Parathyroid adenoma (tissue), 2 donors: ENCODE results near the gene TMOD4.
"Not testable (repeated sequence)": the region's sequence is repeated elsewhere in the genome, so short reads cannot be mapped to it uniquely, and the experiment has no call there.

ENCODE experiments used
- H2AFZ ChIP-seq: fragments of 300-600 bp; sonication (generic); one replicate; pipeline ENCODE4 v1.7.0; 2017; ENCODE audit warnings: antibody characterized with exemption, mild to moderate bottlenecking
- H3K27ac ChIP-seq: fragments of 300-600 bp; sonication (generic); one replicate; pipeline ENCODE4 v1.7.0; 2017
- H3K27me3 ChIP-seq: fragments of 300-600 bp; sonication (generic); one replicate; pipeline ENCODE4 v1.7.0; 2017; ENCODE audit warnings: low read length; ENCODE audit not compliant: control insufficient read depth, insufficient read depth
- H3K36me3 ChIP-seq: fragments of 300-600 bp; sonication (generic); one replicate; pipeline ENCODE4 v1.7.0; 2017; ENCODE audit warnings: low read length; ENCODE audit not compliant: control insufficient read depth, insufficient read depth
- H3K4me1 ChIP-seq: fragments of 300-600 bp; sonication (generic); one replicate; pipeline ENCODE4 v1.7.0; 2017; ENCODE audit warnings: control low read depth
- H3K4me2 ChIP-seq: fragments of 300-600 bp; sonication (generic); one replicate; pipeline ENCODE4 v1.7.0; 2017; ENCODE audit warnings: low read length
- H3K4me3 ChIP-seq: fragments of 300-600 bp; sonication (generic); one replicate; pipeline ENCODE4 v1.7.0; 2017; ENCODE audit warnings: low read depth, low read length
- H3K79me2 ChIP-seq: fragments of 300-600 bp; sonication (generic); one replicate; pipeline ENCODE4 v1.7.0; 2017; ENCODE audit warnings: control low read depth
- H3K9ac ChIP-seq: fragments of 300-600 bp; sonication (generic); one replicate; pipeline ENCODE4 v1.7.0; 2017; ENCODE audit warnings: mild to moderate bottlenecking
- H3K9me3 ChIP-seq: fragments of 300-600 bp; sonication (generic); one replicate; pipeline ENCODE4 v1.7.0; 2017; ENCODE audit warnings: low read length; ENCODE audit not compliant: control insufficient read depth
- TF ChIP-seq, protein P1 (sequence below): fragments of 300-600 bp; sonication (generic); IDR thresholded peaks from one replicate; pipeline ENCODE4 v1.7.0; 2017; ENCODE audit warnings: antibody characterized with exemption, mild to moderate bottlenecking
- donor health status: primary hyperparathyroidism.

TMOD4 gene

DNA sequence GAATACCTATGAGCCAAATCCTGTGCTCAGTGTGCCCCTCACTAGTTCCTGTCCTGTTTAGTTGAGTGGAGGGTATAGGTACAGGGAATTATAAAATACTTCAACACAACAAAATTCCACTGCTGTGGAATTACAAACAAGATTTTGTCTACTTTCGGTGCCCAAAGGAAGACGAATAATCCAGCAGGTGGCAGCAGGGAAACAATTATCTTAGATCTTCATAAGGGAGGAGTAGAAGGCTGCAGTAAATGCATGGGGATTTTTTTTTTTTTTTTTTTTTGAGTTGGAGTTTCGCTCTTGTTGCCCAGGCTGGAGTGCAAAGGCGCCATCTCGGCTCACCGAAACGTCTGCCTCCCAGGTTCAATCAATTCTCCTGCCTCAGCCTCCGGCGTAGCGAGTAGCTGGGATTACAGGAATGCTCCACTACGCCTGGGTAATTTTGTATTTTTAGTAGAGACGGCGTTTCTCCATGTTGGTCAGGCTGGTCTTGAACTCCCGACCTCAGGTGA lies 20.6 kb upstream of the TMOD4 start:
- peaks cover 3% of the 10 kb centered on the region for H3K4me1 ChIP-seq
- TF ChIP-seq, protein P1, sequence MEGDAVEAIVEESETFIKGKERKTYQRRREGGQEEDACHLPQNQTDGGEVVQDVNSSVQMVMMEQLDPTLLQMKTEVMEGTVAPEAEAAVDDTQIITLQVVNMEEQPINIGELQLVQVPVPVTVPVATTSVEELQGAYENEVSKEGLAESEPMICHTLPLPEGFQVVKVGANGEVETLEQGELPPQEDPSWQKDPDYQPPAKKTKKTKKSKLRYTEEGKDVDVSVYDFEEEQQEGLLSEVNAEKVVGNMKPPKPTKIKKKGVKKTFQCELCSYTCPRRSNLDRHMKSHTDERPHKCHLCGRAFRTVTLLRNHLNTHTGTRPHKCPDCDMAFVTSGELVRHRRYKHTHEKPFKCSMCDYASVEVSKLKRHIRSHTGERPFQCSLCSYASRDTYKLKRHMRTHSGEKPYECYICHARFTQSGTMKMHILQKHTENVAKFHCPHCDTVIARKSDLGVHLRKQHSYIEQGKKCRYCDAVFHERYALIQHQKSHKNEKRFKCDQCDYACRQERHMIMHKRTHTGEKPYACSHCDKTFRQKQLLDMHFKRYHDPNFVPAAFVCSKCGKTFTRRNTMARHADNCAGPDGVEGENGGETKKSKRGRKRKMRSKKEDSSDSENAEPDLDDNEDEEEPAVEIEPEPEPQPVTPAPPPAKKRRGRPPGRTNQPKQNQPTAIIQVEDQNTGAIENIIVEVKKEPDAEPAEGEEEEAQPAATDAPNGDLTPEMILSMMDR, result peak; percentile 41
- no peaks in the 10 kb centered on the region for H3K27me3 ChIP-seq
- no peaks in the 10 kb centered on the region for H3K36me3 ChIP-seq
- H3K79me2 ChIP-seq, result peaks cover 8% of the 10 kb centered on the region
- no peak overlapping the region for H3K4me3 ChIP-seq
- H3K9me3 ChIP-seq, result no peaks in the 10 kb centered on the region
- H3K27ac ChIP-seq, result no peak overlapping the region
- no peak overlapping the region for H3K9ac ChIP-seq
- H2AFZ ChIP-seq, result peak overlapping the region; percentile 28
- peak overlapping the region; percentile 4 for H3K4me2 ChIP-seq

DNA sequence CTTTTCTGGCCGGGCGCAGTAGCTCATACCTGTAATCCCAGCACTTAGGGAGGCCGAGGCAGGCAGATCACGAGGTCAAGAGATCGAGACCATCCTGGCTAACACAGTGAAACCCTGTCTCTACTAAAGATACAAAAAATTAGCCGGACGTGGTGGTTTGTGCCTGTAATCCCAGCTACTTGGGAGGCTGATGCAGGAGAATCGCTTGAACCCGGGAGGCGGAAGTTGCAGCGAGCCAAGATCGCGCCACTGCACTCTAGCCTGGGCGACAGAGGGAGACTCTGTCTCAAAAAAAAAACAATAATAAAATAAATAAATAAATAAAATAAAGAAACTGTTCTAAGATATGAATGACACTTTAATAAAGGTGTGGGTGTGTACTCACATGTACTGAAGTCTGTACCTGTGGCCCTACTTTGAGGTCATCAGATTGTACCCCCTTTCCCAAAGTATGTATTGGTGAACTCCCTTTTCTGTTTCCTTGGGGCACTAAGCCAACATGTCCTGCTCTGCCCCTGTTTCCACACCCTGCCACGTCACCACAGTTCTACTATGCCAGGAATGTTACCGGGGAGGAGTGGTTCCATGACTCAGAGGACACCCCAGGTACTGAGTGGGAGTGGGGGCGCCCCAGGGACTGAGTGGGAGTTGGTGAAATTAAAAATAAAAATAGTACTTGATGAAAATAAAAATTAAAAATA lies 19.3 kb upstream of the TMOD4 start:
- H3K27me3 ChIP-seq, H3K4me1 ChIP-seq, H3K79me2 ChIP-seq, H2AFZ ChIP-seq, H3K4me3 ChIP-seq, H3K36me3 ChIP-seq, H3K9ac ChIP-seq, H3K4me2 ChIP-seq, H3K27ac ChIP-seq, H3K9me3 ChIP-seq: not testable (repeated sequence)

DNA sequence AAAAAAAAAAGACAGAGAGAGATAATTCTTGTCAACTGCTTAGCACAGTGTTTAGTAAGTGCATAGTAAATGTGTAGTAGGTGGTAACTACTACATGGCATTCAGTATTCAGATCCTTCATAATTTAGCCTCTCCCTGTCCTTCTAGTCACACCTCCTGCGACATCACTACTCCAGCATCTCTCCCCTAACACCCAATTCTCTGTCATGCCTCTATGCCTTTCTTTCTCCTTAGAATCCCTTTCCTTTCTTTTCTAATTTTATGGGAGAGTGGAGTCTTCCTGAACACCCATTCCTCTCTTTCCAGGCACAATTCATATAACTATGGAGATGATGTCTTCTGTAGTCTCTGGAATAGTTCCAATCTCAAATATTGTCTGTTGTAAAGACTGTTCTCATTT lies 18.1 kb upstream of the TMOD4 start:
- Histone ChIP-seq H3K36me3 (no peaks in the 10 kb centered on the region), H3K4me3 (no peak overlapping the region), H3K4me1 (peaks cover 3% of the 10 kb centered on the region), H2AFZ (no peak overlapping the region), H3K4me2 (no peak overlapping the region), H3K27me3 (no peaks in the 10 kb centered on the region), H3K27ac (no peak overlapping the region), H3K79me2 (no peaks in the 10 kb centered on the region), H3K9ac (no peak overlapping the region), H3K9me3 (no peaks in the 10 kb centered on the region)
- TF ChIP-seq, protein P1, result no peak

DNA sequence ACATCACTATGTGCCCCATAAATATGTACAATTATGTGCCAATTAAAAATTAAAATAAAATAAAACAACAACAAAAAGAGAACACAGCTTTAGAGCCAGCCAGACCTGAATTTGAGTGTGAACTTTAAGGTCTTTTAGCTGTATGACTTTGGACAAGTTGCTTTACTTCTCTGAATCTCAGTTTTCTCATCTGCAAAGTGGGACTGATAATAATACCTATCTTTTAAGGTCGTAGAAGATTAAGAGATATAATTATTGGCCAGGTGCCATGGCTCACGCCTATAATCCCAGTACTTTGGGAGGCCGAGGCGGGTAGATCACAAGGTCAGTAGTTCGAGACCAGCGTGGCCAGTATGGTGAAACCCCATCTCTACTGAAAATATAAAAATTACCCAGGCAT lies 17.5 kb upstream of the TMOD4 start:
- Histone ChIP-seq H3K4me3 (no peak overlapping the region), H3K27me3 (no peaks in the 10 kb centered on the region), H3K9me3 (no peaks in the 10 kb centered on the region), H3K4me2 (no peak overlapping the region), H3K36me3 (no peaks in the 10 kb centered on the region), H3K9ac (no peak overlapping the region), H3K79me2 (no peaks in the 10 kb centered on the region), H2AFZ (no peak overlapping the region), H3K4me1 (peaks cover 3% of the 10 kb centered on the region), H3K27ac (no peak overlapping the region)
- TF ChIP-seq, protein P1, result no peak

DNA sequence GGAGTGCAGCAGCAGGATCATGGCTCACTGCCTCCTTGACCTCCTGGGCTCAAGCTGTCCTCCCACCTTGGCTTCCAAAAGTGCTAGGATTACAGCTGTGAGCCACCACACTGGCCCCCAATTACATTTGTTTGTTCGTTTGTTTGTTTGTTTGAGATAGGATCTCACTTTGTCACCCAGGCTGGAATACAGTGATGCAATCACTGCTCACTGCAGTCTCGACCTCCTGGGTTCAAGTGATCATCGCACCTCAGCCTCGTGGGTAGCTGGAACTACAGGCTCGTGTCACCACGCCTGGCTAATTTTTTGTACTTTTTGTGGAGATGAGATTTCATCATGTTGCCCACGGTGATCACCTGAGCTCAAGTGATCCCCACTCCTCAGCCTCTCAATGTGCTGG lies 16.3 kb upstream of the TMOD4 start:
- Histone ChIP-seq H3K27ac (no peak overlapping the region), H3K4me1 (no peaks in the 10 kb centered on the region), H3K27me3 (no peaks in the 10 kb centered on the region), H2AFZ (no peak overlapping the region), H3K4me2 (no peak overlapping the region), H3K9ac (no peak overlapping the region), H3K4me3 (no peak overlapping the region), H3K36me3 (no peaks in the 10 kb centered on the region), H3K79me2 (no peaks in the 10 kb centered on the region), H3K9me3 (no peaks in the 10 kb centered on the region)
- TF ChIP-seq, protein P1, result no peak
